Breast epithelium (tissue), 4 donors: ENCODE data around the gene HOATZ. TPM values are rescaled to one million over a fixed set of nuclear protein-coding genes. Genes with fewer than 3 reads are reported as not detected.

Experiments
- DNase-seq, 2 donors: peaks; one replicate each; pipeline ENCODE4 v3.0.0-alpha.2; 2019; ENCODE audit warnings: low spot score in 2 of 2
- H3K27ac ChIP-seq, 2 donors: fragments of 200-600 bp; sonication (generic) in 1 of 2; one replicate each; pipeline ENCODE4 v1.5.1; 2016 to 2019; ENCODE audit warnings: mild to moderate bottlenecking in 1 of 2
- H3K27me3 ChIP-seq, 2 donors: fragments of 200-600 bp; sonication (generic) in 1 of 2; one replicate each; pipeline versions ENCODE4 v1.5.1 to v1.6.0; 2017 to 2019; ENCODE audit warnings: control low read depth in 1 of 2, mild to moderate bottlenecking in 1 of 2
- H3K36me3 ChIP-seq: fragments of 200-600 bp; one replicate; pipeline ENCODE4 v1.5.1; 2019
- H3K4me1 ChIP-seq, 2 donors: fragments of 200-600 bp; sonication (generic); one replicate each; pipeline ENCODE4 v1.5.1; 2016 to 2019; ENCODE audit warnings: control low read depth in 1 of 2
- H3K4me3 ChIP-seq, 3 donors: fragments of 200-600 bp; sonication (generic); 1 replicate in 2 of 3; 2 replicates in 1 of 3; pipeline ENCODE4 v1.5.1; 2016 to 2019; ENCODE audit warnings: mild to moderate bottlenecking in 3 of 3, moderate library complexity in 2 of 3
- H3K9me3 ChIP-seq, 2 donors: fragments of 200-600 bp; sonication (generic) in 1 of 2; one replicate each; pipeline ENCODE4 v1.5.1; 2016 to 2019; ENCODE audit warnings: control low read depth in 1 of 2
- POLR2A ChIP-seq: fragments of 450-650 bp; IDR thresholded peaks from one replicate; pipeline ENCODE4 v1.6.1; 2016; ENCODE audit warnings: antibody characterized with exemption, mild to moderate bottlenecking, moderate library complexity
- POLR2AphosphoS5 ChIP-seq, 3 donors: sonication (generic); formaldehyde crosslinking; IDR thresholded peaks; one replicate each; pipeline ENCODE4 v1.6.1; 2017; ENCODE audit warnings: antibody characterized with exemption in 3 of 3
- intact Hi-C: fragments of 100-400 bp; cut with DNase I; formaldehyde crosslinking; loops from one replicate; pipeline ENCODE4 v1.15.1; 2023; ENCODE audit warnings: low total_unique reads
- total RNA-seq, 3 donors: library from RNA; depleted of rRNA; stranded (reverse); fragments of >200 nt; gene quantifications; one replicate each; pipeline ENCODE4 v1.1.0, GENCODE V29; 2016
- TF ChIP-seq, protein P1 (sequence below), 3 donors: fragments of 450-650 bp; IDR thresholded peaks; one replicate each; pipeline ENCODE4 v1.5.1; 2016 to 2017; ENCODE audit warnings: antibody characterized with exemption in 3 of 3, mild to moderate bottlenecking in 3 of 3, moderate library complexity in 3 of 3

Gene HOATZ
- total RNA-seq, 3 donors from 2014 or later = not detected

DNA sequence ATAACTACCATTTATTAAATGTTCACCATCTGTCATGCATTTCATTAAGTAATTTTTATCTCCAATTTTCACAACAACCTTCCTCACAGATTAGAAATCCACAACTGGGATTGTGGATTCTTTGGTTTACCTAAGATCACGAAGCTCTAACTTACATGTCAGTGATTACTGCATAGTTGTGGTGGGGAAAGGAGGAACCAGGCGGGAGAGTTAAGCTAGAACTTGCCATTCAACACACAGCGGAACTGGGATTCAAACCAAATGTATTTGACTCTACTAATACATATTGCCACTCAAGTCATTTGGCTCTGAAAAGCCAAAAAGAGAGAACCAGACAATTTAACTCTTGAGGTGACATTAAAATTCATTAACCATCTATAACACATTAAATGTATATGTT is 15.5 kb downstream of the HOATZ start:
- no peaks in the 10 kb centered on the region for H3K4me1 ChIP-seq
- TF ChIP-seq POLR2AphosphoS5 (IDR thresholded peaks at IDR 0.05) = no peak
- TF ChIP-seq, protein P1, sequence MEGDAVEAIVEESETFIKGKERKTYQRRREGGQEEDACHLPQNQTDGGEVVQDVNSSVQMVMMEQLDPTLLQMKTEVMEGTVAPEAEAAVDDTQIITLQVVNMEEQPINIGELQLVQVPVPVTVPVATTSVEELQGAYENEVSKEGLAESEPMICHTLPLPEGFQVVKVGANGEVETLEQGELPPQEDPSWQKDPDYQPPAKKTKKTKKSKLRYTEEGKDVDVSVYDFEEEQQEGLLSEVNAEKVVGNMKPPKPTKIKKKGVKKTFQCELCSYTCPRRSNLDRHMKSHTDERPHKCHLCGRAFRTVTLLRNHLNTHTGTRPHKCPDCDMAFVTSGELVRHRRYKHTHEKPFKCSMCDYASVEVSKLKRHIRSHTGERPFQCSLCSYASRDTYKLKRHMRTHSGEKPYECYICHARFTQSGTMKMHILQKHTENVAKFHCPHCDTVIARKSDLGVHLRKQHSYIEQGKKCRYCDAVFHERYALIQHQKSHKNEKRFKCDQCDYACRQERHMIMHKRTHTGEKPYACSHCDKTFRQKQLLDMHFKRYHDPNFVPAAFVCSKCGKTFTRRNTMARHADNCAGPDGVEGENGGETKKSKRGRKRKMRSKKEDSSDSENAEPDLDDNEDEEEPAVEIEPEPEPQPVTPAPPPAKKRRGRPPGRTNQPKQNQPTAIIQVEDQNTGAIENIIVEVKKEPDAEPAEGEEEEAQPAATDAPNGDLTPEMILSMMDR (IDR thresholded peaks at IDR 0.05) = no peak
- TF ChIP-seq POLR2A = no peak
- no peak overlapping the region for H3K4me3 ChIP-seq
- no peaks in the 10 kb centered on the region for H3K27me3 ChIP-seq
- intact Hi-C loops = no loop called here
- no peaks in the 10 kb centered on the region for H3K9me3 ChIP-seq
- no peak for DNase-seq
- no peak overlapping the region for H3K27ac ChIP-seq
- no peaks in the 10 kb centered on the region for H3K36me3 ChIP-seq

DNA sequence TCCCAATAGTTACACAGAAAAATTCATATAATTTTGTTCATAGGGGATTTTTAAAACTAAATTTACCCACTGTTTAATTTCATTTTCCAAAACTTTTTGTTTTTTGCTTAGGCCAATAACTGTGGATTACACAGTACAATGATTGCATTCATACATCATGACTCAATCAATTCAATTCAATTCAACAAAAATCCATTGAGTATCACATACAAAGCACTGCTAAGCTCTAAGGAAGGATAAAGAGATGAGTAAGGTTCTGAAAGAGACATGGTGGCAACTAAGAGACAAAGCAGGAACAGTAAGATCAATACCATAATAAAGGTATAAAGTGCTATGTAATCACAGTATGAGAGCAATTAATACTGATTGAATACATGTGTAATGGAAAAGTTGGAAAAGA is 16.6 kb downstream of the HOATZ start:
- Histone ChIP-seq H3K4me3 (no peak overlapping the region), H3K27ac (no peak overlapping the region), H3K27me3 (no peaks in the 10 kb centered on the region), H3K4me1 (no peaks in the 10 kb centered on the region), H3K9me3 (no peaks in the 10 kb centered on the region), H3K36me3 (no peaks in the 10 kb centered on the region)
- no peak for DNase-seq
- no peak for TF ChIP-seq POLR2AphosphoS5 (IDR thresholded peaks at IDR 0.05)
- no peak for TF ChIP-seq POLR2A
- intact Hi-C loops = no loop called here

DNA sequence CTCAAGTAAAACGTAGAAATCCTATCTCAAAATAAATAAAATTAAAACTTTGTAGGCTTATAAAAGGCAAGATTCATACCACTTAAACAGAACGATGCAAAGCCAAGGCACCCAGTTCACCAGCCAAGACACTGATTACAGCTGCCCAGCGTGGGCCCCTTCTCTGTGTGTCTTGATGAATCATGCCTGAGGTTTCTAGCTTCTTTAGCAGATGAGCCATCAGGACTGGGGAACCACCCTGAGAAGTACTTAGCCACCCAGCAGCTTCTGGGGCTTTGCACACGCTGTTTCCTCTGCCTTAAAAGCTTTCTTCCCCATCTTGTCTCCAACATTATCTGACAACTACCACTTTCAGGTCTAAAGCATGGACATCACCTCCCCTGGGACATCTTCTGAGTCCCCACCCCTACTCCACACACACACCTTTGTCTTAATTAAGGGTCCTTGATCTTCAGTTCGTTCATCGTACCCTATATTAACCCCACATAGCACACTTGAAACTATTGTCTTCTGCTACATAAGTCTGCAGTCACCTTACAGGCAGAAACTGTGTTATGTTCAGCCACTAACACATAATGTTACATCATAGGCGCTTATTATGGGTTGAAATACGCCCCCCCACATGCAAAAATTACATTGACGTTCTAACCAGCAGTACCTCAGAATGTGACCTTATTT is 17.2 kb downstream of the HOATZ start:
- Histone ChIP-seq H3K4me1 (no peaks in the 10 kb centered on the region), H3K36me3 (no peaks in the 10 kb centered on the region), H3K4me3 (no peak overlapping the region), H3K9me3 (no peaks in the 10 kb centered on the region), H3K27ac (no peak overlapping the region), H3K27me3 (no peaks in the 10 kb centered on the region)
- intact Hi-C loops = no loop called here
- no peak for TF ChIP-seq POLR2AphosphoS5 (IDR thresholded peaks at IDR 0.05)
- TF ChIP-seq, protein P1 (IDR thresholded peaks at IDR 0.05) = no peak
- TF ChIP-seq POLR2A = no peak
- no peak for DNase-seq

DNA sequence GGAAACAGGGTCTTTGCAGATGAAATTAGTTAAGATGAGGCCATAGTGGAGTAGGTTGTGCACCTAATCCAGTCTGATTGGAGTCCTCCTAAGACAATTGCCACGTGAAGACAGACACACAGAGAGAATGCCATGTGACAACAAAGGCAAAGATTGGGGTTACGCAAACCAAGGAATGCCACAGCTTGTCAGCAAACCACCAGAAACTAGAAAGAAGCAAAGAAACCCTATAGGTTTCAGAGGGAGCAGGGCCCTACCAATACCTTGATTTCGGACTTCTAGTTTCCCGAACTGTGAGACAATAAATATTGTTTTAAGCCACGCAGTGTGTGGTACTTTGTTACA is 17.8 kb downstream of the HOATZ start:
- Histone ChIP-seq H3K4me3 (no peak overlapping the region), H3K36me3 (no peaks in the 10 kb centered on the region), H3K27me3 (no peaks in the 10 kb centered on the region), H3K27ac (no peak overlapping the region), H3K4me1 (no peaks in the 10 kb centered on the region), H3K9me3 (no peaks in the 10 kb centered on the region)
- intact Hi-C loops = no loop called here
- no peak for DNase-seq
- TF ChIP-seq, protein P1 (IDR thresholded peaks at IDR 0.05) = no peak
- TF ChIP-seq POLR2AphosphoS5 (IDR thresholded peaks at IDR 0.05) (no peak), POLR2A (no peak)

DNA sequence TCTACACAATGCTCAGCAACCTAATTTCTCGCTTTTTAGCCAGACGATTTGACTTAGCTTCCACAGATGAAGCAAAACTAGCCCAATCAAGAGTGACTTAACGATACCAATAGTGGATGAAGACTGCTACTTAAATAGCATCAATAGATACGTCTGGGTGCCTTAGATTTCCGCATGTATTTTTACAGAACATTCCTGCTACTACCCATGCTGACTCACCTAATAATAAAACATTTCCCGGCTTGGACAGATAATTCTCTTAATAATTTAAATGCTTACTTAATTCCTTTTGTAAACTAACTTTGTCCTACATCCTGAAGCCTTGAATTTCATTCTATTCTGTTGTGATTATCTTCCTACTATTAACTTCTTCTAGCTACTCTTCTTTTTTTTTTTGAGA is 20.7 kb downstream of the HOATZ start:
- intact Hi-C loops = no loop called here
- no peaks in the 10 kb centered on the region for H3K9me3 ChIP-seq
- no peak overlapping the region for H3K4me3 ChIP-seq
- no peak overlapping the region for H3K27ac ChIP-seq
- no peaks in the 10 kb centered on the region for H3K4me1 ChIP-seq
- TF ChIP-seq, protein P1 (IDR thresholded peaks at IDR 0.05) = no peak
- TF ChIP-seq POLR2A = no peak
- no peak for TF ChIP-seq POLR2AphosphoS5 (IDR thresholded peaks at IDR 0.05)
- no peak for DNase-seq
- H3K36me3 ChIP-seq = no peaks in the 10 kb centered on the region
- H3K27me3 ChIP-seq = no peaks in the 10 kb centered on the region
